COLO668 (cell line): ENCODE measurements around the gene CDCA4.

Experiments
- DNase-seq: peaks from one replicate; lab custom pipeline; 2025; ENCODE audit not compliant: unreplicated experiment; lab: John Stamatoyannopoulos, UW

Gene CDCA4

DNA sequence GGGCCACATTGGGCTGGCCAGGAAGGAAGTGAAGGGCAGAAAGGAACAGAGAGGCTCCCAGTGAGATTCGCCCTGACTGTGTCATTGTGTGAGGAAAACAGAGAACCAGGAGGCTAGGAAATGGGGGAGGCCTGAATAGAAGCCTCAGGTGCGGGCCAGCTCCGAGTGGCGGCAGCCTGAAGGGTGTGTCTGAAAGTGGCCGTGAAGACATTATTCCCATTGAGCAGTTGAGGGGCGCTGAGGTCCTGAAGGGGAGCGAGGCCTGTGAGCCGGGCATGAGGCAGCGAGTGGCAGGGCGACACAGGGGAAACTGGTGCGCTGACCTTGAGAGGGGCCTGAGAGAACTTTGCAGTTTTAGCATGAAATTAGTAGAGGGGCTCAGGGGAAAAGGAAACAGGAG lies 28.4 kb downstream of the CDCA4 start:
- no peak for DNase-seq

DNA sequence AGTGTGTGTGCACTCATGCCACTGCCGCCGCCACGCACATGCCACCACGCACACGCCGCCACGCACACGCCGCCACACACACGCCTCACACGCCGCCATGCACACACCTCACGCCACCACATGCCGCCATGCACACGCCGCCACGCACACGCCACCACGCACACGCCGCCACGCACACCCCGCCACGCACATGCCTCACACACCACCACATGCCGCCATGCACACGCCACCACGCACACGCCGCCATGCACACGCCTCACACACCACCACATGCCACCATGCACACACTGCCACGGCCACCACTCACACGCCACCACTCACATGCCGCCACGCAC lies 29.0 kb downstream of the CDCA4 start:
- no peak for DNase-seq

DNA sequence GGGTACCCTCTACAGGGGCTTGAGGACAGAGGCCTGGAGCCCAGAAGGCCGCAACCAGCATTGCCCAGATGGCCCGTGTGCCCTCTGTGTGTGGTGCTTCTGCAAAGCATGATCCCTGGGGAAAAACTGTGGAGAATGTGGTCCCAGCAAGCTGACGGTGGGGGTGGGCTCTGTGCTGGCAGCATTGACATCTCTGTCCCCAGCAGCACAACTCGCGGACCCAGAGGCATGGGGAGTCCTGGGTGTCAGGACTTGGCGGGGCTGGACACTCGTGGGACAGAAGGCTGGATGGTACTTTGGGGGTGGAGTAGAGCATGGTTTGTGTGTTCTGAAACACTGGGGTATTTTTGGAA lies 31.0 kb downstream of the CDCA4 start:
- no peak for DNase-seq

GRCh38 chr14:104989236-104989950 lies 31.5 kb downstream of the CDCA4 start:
- no peak for DNase-seq

GRCh38 chr14:104986487-104987164 lies 34.3 kb downstream of the CDCA4 start:
- no peak for DNase-seq

DNA sequence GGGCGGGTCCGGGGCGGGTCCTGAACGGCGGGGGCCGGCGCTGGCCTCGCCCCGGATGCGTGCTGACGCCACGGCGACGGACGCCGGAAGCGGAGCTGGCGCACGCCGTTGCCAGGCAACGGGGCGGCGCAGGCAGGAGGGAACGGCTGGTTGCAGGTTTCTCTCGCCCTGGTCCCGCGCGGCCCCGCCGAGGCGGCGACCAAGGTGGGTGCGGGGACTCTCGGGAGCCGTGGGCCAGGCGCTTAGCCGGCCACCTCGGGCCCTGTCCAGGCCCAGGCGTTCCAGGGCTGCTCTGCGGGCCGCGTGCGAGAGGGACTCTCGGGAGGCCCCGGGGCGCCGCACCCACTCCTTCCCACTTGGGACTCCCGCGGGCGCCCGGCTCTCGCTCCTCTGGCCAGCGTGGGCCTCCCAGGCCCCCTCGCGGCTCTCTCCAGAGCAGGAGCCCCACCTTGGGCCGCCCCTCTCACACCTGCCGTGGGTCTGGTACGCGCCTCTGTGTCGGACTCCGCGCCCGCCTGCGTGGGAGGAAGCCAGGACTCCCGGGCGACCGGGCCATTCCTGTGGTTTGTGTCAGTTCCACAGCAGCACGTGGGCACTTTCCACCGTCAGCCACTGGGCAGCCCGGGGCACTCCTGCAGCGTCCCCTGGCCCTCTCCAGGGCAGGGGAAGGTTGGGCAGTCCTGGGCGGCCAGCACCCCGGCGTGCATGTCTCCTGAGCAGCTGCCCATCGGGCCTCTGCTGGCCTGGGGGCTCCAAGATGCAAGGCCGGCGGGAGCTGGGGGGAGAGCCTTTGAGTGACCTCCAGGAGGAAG lies 35.0 kb downstream of the CDCA4 start, which contains the start of gene CLBA1:
CLBA1 (plus strand) TSS at position 114 of the 812 bp plus-strand sequence; CDS start at position 758, 644 bp downstream.
- DNase-seq = peak; percentile 98

DNA sequence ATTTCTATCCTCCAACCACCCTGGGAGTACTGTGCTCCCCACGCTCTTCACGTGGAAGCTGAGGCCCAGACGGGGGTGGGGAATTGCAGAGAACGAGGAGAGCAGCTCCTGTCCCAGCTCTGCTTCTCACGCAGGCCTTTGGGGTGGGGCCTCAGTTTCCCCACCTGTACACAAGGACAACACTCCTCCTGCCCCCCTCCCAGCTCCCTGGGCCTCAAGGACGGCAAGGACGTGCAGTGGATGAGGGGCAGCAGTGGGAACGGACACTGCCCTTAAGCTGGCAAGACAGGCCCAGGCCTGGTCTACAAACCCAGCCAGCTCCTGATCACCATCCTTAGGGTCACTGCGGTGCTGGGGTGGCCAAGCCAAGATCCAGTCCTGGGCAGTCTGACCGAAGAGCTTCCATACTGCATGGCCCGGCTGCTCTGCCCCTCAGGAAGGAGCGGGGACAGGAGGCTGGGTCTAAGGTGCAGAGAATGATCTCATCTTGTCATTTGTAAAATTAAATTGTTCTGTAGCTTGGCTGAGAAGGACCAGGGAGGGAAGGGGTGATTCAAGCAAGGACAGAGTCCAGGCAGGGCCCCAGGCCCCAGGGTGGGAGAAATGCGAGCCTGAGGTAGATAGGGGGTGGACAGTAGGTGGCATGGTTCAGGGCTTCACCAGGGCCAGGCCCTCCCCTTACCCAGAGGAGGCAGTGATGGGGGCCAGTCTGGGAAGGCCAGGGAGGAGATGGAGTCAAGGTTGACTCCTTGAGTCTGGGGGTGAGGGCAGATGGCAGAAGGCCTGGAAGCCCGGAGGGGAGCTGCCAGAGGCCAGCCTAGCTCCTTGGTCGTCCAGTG lies 36.6 kb downstream of the CDCA4 start:
- no peak for DNase-seq

DNA sequence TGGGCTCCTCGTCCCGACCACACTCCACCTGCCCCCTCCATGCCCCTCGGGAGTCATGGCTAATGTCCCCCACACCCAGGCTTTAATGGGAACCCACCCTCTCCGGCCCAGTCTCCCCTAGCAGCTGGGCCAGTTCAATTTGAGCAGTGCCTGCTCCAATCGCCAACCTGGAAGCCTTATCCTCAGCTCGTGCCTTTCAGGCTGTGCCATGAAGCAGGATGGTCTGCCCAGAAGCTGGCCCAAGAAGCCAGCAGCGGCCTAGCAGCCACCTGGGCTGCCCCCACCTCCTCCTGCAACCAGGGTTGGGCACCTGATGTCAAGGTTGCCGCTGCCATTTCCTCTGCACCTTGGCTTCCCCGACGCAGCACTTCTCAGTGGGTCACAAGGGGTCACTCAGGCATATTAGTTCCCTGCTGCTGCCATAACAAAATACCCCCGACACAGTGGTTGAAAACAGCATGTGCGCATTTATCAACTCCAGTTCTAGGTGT lies 37.6 kb downstream of the CDCA4 start:
- no peak for DNase-seq

DNA sequence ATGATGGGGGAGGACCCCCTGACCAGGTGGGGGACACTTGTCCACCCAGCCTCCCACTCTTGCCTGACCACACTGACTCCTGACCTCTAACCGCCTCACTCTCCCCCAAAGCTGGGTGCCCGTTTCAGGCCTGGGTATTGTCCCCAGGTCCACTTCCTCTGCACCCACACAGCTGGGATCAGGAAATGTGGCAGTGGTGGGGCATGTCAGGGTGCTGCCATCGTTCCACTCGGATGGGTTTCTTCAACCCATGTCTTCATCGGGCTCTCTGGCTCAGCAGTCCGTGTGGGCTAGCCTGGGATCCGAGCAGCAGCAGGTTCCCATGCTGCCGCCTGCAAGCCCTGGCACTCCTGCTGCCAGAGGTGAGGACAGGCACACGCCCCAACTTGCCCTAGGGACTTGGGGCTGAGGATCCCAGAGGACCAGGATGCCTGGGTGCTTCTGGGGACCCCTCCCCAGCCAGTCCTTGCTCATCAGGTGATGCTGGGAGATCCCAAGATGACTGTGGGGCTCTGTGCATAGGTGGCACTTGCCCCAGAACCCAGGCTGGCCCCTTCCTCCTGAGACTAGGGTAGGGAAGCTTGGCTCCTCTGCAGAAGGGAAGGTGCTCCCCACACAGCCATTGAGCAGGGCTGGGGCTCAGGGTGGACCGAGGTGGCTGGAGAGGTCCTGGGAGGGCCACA lies 38.2 kb downstream of the CDCA4 start:
- DNase-seq = no peak

DNA sequence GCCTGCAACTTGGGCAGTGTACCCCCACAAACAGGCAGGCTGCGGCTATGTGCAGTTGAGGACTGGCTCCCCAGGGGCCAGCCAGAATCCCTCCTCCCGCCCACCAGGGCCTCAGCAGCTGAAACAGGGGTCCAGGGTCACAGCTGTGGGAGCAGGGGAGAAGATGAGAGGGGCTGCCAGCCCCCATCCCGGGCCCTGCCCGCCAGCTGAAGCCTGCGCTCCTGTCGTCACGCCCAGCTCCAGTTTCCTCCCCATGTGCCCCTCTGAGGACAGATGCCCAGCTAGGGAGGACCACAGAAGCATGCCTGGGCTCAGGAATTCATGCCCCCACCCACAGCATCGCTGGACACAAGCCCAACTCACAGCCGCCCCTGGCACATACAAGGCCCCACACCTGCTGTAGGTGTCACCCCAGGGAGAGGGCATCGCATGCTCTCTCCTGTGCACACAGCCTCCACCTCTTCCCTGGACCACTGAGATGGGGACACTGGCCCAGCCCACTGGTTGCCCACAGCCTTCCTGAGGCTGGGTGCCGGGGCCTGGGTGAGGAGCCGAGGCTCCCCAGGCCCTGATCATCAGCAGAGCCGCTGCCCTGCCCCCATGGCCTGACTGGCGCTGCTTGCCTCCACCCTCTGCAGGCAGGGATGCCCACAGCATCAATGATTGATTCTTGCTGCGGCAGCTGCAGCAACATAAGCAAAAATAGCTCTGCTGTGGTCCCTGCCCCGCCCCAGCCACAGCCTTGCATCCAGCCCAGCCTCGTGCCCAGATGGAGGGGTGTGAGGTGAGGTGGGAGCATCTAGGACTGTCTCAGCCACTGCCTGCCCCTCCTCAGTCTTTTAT lies 39.0 kb downstream of the CDCA4 start:
- DNase-seq = peak; percentile 22

DNA sequence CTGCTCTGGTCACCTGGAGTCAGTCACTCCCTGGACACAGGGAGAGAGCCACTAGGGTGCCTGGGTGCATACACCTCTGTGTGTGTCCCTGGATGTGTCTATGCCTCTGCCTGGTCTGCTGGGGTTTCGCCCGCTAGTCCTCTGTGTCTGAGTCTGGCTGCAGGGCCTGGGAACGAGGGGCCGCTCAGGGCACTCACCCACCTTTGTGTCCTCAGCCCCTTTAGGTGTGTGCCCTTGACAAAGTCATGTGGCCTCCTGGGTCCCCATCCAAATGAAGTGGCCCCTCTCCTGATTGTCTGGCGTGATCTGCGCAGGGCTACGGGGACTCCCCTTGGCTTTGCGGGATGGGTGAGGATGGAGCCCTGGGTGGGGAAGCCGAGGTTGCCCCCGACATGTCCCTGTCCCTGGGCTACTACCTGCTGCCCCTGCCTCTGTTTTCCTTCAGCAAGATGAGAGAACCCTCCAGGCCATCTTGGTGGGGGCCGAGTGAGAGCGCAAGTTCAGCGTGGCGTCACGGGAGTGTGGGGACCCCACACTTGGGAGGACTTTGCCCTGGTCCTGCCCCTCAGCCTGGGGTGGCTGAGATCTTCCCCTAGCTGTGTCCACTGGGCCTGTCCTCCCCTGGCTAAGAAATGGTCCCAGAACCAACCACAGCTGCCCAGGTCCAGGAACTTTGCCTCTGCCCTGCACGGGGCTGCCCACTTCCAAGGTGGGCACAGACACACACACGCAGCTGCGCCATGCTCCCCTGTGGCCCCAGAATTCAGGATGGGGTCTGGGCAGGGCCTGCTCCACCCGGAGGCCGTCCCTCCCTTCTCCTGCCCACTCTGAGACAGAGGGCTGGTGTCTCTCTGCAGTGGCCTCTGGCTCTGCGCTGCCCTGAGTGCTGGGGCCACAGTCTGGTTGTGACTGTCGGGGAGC lies 40.0 kb downstream of the CDCA4 start:
- DNase-seq = no peak

DNA sequence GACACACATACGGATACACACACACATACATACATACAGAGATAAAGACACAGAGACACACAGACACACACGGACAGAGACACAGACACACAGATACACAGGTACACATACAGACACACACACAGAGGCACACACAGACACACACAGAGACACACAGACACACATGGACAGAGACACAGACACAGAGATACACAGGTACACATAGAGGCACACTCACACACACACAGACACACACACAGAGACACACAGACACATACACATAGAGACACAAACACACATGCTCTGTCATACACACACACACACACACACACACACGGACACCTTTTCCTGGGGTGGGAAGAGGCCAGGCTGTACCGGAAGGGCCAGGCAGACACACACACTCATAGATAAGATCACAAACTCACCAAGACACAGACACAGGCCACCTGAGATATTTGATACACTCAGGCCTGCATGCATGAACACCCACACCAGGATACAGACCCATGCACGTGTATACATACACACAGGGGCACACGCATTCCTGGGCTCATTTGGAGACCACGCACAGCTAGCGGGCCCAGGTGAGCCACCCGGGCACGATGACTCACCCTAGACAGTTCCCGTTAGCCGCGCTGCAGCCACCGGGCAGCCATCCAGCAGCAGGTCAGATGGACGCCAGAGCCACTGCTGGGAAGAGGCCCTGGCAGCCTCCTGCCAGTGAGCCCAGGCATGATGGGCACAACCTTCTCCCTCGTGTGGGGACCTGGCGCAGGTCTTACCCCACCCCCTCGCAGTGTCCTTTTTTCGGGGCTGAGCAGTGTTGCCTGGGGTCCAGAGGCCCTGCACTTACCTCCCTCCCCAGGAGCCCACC lies 40.9 kb downstream of the CDCA4 start:
- DNase-seq = peak; percentile 57

- DNase-seq = no peak
Measured at GRCh38 chr14:104978746-104979691, 41.9 kb downstream of the CDCA4 start.

DNA sequence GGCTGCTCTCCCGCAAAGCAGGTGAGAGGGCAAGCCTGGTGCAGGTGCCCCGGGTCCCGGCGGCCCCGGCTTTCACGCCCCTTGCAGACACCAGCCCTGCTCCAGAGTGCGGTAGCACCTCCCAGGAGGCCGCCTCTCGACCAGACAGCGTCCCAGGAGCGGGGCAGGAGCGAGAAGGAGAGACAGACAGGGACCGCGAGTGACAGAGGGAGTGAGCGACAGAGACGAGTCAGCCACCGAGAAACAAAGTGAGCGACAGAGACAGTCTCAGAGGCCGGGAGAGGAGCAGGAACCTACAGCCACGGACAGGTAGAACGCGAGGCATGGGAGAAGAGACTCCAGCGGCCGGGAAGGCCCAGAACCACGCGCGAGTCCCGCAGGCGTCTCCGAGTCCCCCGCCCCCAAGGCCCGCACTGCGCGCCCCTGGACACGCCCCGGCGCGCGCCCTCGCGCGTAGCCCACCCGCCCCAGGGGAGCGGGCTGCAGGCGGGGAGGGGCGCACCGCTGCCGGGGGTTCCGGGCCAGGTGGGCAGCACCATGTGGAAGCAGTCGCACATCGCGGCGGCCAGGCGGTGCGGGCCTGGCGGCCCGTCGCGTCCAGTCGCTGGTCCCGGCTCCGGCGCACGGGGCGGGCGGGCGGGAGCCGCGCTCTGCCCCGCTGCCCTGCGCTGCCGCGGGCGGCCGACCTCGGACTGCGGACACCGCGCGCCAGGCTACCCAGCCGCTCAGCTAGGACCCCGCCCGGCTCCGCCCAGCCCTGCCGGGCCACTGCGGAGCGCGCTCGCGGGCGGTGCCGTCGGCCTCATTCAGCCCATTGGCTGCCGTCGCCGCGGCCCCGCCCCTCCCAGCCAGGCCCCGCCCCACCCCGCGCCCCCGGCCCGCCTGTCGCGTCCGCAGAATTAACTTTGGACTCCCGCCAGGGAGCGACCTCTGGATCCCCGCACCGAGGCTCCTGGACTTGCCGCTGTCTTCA lies 42.9 kb downstream of the CDCA4 start, which contains the start of gene AHNAK2:
AHNAK2 (minus strand) TSS at position 694 of the 973 bp plus-strand sequence; CDS start at position 557, 137 bp downstream.
- peak; percentile 66 for DNase-seq
